ENCODE results near the gene TYW5. TPM values are rescaled to one million over a fixed set of nuclear protein-coding genes. Genes with fewer than 3 reads are reported as not detected.

Gene TYW5
- total and polyA plus RNA-seq, 2 experiments from 2014 or later: 5.0 to 14.6 TPM

- Histone ChIP-seq H4K20me1 (ENCODE audit: insufficient read depth, poor library complexity, severe bottlenecking) (no peaks in the 10 kb centered on the region), H2AFZ (peak overlapping the region; percentile 27), H3K4me2 (peak overlapping the region; percentile 39), H3K4me1 (ENCODE audit: insufficient read depth) (peaks cover 20% of the 10 kb centered on the region), H3K79me2 (no peaks in the 10 kb centered on the region), H3K27ac (peak overlapping the region; percentile 52), H3K4me3 (no peak overlapping the region), H3K36me3 (replicated peaks; ENCODE audit: insufficient read depth, low read depth) (no peaks in the 10 kb centered on the region), H3K9me2 (replicated peaks; ENCODE audit: insufficient read depth) (no peaks in the 10 kb centered on the region), H3K27me3 (no peaks in the 10 kb centered on the region), H3K9me3 (ENCODE audit: low read depth) (no peaks in the 10 kb centered on the region)
- DNase-seq (ENCODE audit: low spot score): no peak
- TF ChIP-seq EZH2 (IDR thresholded peaks at IDR 0.05; ENCODE audit: borderline replicate concordance) (no peak), CTCF (IDR thresholded peaks at IDR 0.05; ENCODE audit: poor library complexity) (no peak), EZH2phosphoT487 (IDR thresholded peaks at IDR 0.05; ENCODE audit: low read depth, severe bottlenecking, unreplicated experiment) (no peak)
- 28% methylated on average over 2 of the region's 2 CpGs for WGBS (ENCODE audit: low lambda C conversion rate, missing lambda C conversion rate)
These were observed 32.3 kb upstream of the TYW5 start for GRCh38 chr2:199987586-199987985.

- TF ChIP-seq EZH2phosphoT487 (IDR thresholded peaks at IDR 0.05; ENCODE audit: low read depth, severe bottlenecking, unreplicated experiment) (no peak), EZH2 (IDR thresholded peaks at IDR 0.05; ENCODE audit: borderline replicate concordance) (no peak), CTCF (IDR thresholded peaks at IDR 0.05; ENCODE audit: poor library complexity) (peak; percentile 65)
- Histone ChIP-seq H3K9me3 (ENCODE audit: low read depth) (no peaks in the 10 kb centered on the region), H3K4me1 (ENCODE audit: insufficient read depth) (peaks cover 20% of the 10 kb centered on the region), H3K4me2 (no peak overlapping the region), H3K27ac (no peak overlapping the region), H4K20me1 (ENCODE audit: insufficient read depth, poor library complexity, severe bottlenecking) (no peaks in the 10 kb centered on the region), H3K79me2 (no peaks in the 10 kb centered on the region), H2AFZ (peak overlapping the region; percentile 31), H3K27me3 (no peaks in the 10 kb centered on the region), H3K9me2 (replicated peaks; ENCODE audit: insufficient read depth) (no peaks in the 10 kb centered on the region), H3K36me3 (replicated peaks; ENCODE audit: insufficient read depth, low read depth) (no peaks in the 10 kb centered on the region), H3K4me3 (no peak overlapping the region)
- 64% methylated on average over 6 of the region's 6 CpGs for WGBS (ENCODE audit: low lambda C conversion rate, missing lambda C conversion rate)
- DNase-seq (ENCODE audit: low spot score): peak; percentile 81
These were observed 30.4 kb upstream of the TYW5 start for GRCh38 chr2:199985625-199986207.

- H3K4me2 ChIP-seq: no peak overlapping the region
- no peak overlapping the region for H2AFZ ChIP-seq
- no peak overlapping the region for H3K4me3 ChIP-seq
- no peak overlapping the region for H3K27ac ChIP-seq
- H3K36me3 ChIP-seq (replicated peaks; ENCODE audit: insufficient read depth, low read depth): no peaks in the 10 kb centered on the region
- no peaks in the 10 kb centered on the region for H3K9me2 ChIP-seq (replicated peaks; ENCODE audit: insufficient read depth)
- TF ChIP-seq CTCF (IDR thresholded peaks at IDR 0.05; ENCODE audit: poor library complexity) (no peak), EZH2phosphoT487 (IDR thresholded peaks at IDR 0.05; ENCODE audit: low read depth, severe bottlenecking, unreplicated experiment) (no peak), EZH2 (IDR thresholded peaks at IDR 0.05; ENCODE audit: borderline replicate concordance) (no peak)
- H3K27me3 ChIP-seq: no peaks in the 10 kb centered on the region
- 89% methylated on average over 2 of the region's 2 CpGs for WGBS (ENCODE audit: low lambda C conversion rate, missing lambda C conversion rate)
- no peak for DNase-seq (ENCODE audit: low spot score)
- no peaks in the 10 kb centered on the region for H4K20me1 ChIP-seq (ENCODE audit: insufficient read depth, poor library complexity, severe bottlenecking)
- H3K9me3 ChIP-seq (ENCODE audit: low read depth): no peaks in the 10 kb centered on the region
- H3K79me2 ChIP-seq: no peaks in the 10 kb centered on the region
- H3K4me1 ChIP-seq (ENCODE audit: insufficient read depth): peaks cover 22% of the 10 kb centered on the region
These were observed 29.5 kb upstream of the TYW5 start for GRCh38 chr2:199984755-199985154.
